Astrocyte (in vitro differentiated cells and primary cell): ENCODE results near the gene SLC44A5. TPM values are rescaled to one million over a fixed set of nuclear protein-coding genes. Genes with fewer than 3 reads are reported as not detected.

Experiments used
- DNase-seq: peaks from one replicate; pipeline ENCODE4 v3.0.0-alpha.2; 2010; ENCODE audit warnings: low read depth
- FAIRE-seq: peaks from 2 replicates; lab custom pipeline; 2011; peaks lifted over from hg19 to GRCh38; lab: Jason Lieb, UNC
- H2AFZ ChIP-seq: 2 replicates; pipeline ENCODE4 v1.6.0; 2012; ENCODE audit warnings: low read depth, low read length, inconsistent platforms
- H3K27ac ChIP-seq: 2 replicates; pipeline ENCODE4 v1.5.1; 2011; ENCODE audit warnings: low read depth, low read length, inconsistent platforms
- H3K27me3 ChIP-seq: 2 replicates; pipeline ENCODE4 v1.6.0; 2011; ENCODE audit warnings: low read length, inconsistent platforms; ENCODE audit not compliant: insufficient read depth
- H3K36me3 ChIP-seq: 2 replicates; pipeline ENCODE4 v1.5.1; 2011; ENCODE audit warnings: low read length, inconsistent platforms; ENCODE audit not compliant: insufficient read depth
- H3K4me1 ChIP-seq: 2 replicates; pipeline ENCODE4 v1.5.1; 2011; ENCODE audit warnings: low read length, inconsistent platforms; ENCODE audit not compliant: insufficient read depth
- H3K4me2 ChIP-seq: 2 replicates; pipeline ENCODE4 v1.6.0; 2012; ENCODE audit warnings: low read length, inconsistent platforms
- H3K4me3 ChIP-seq: 2 replicates; pipeline ENCODE4 v1.5.1; 2011; ENCODE audit warnings: low read depth, mild to moderate bottlenecking, low read length, inconsistent platforms; ENCODE audit not compliant: insufficient read depth
- H3K79me2 ChIP-seq: 2 replicates; pipeline ENCODE4 v1.6.0; 2012; ENCODE audit warnings: mild to moderate bottlenecking, low read length, inconsistent platforms; ENCODE audit not compliant: insufficient read depth
- H3K9ac ChIP-seq: 2 replicates; pipeline ENCODE4 v1.6.0; 2012; ENCODE audit warnings: mild to moderate bottlenecking, low read length, inconsistent platforms
- H3K9me3 ChIP-seq: 2 replicates; pipeline ENCODE4 v1.5.1; 2012; ENCODE audit warnings: low read depth, mild to moderate bottlenecking, low read length, inconsistent platforms; ENCODE audit not compliant: insufficient read depth
- H4K20me1 ChIP-seq: 2 replicates; pipeline ENCODE4 v1.6.0; 2012; ENCODE audit warnings: low read length, inconsistent platforms; ENCODE audit not compliant: insufficient read depth
- H3K27ac Mint-ChIP-seq: one replicate; pipeline ENCODE4 v1.8.0; 2021; ENCODE audit warnings: mild to moderate bottlenecking, mixed read lengths; ENCODE audit not compliant: unreplicated experiment
- H3K27me3 Mint-ChIP-seq: one replicate; pipeline ENCODE4 v1.8.0; 2021; ENCODE audit warnings: low read depth, mixed read lengths; ENCODE audit not compliant: unreplicated experiment
- H3K36me3 Mint-ChIP-seq: one replicate; pipeline ENCODE4 v1.8.0; 2021; ENCODE audit warnings: low read depth, mixed read lengths; ENCODE audit not compliant: unreplicated experiment
- H3K4me1 Mint-ChIP-seq: one replicate; pipeline ENCODE4 v1.8.0; 2021; ENCODE audit warnings: low read depth, mixed read lengths; ENCODE audit not compliant: unreplicated experiment
- H3K4me3 Mint-ChIP-seq: one replicate; pipeline ENCODE4 v1.8.0; 2021; ENCODE audit warnings: mild to moderate bottlenecking, moderate library complexity, mixed read lengths; ENCODE audit not compliant: unreplicated experiment
- H3K9me3 Mint-ChIP-seq: one replicate; pipeline ENCODE4 v1.8.0; 2021; ENCODE audit warnings: mild to moderate bottlenecking, mixed read lengths; ENCODE audit not compliant: unreplicated experiment
- CTCF ChIP-seq: IDR thresholded peaks from 2 replicates; pipeline ENCODE4 v1.5.1; 2011; ENCODE audit warnings: low read depth, mild to moderate bottlenecking, inconsistent platforms, low read length, moderate library complexity; ENCODE audit not compliant: insufficient read depth
- EZH2 ChIP-seq: IDR thresholded peaks from 2 replicates; pipeline ENCODE4 v1.6.1; 2012; ENCODE audit warnings: mild to moderate bottlenecking, low read length, inconsistent platforms; ENCODE audit not compliant: insufficient read depth
- total RNA-seq: library from RNA; stranded (reverse); gene quantifications from 2 replicates; pipeline ENCODE4 v1.2.1, GENCODE V29; 2021

The SLC44A5 gene
- total RNA-seq, 1 donor from 2014 or later: 2.2 TPM

DNA sequence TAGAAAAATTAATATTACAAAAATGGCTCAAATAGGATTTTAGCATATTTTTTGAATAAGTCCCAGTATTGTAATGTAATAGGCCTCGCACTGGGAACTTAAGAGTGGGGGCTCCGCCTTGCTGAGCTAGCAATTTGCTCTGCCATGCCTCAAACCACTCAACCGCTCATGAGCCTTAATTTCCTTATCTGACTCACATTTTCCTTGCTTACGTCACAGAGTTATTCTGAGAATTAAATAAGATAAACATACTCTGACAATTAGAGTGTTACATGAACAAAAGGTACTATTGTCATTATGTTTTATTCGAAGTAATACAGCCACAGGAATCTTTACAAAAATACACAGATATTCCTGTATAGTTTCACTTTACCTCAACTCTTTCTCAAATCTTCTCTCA lies 108.1 kb downstream of the SLC44A5 start:
- peak overlapping the region; percentile 5 for H3K4me2 ChIP-seq
- no peak overlapping the region for H3K4me3 ChIP-seq
- H3K9me3 Mint-ChIP-seq: no peaks in the 10 kb centered on the region
- H3K27ac ChIP-seq: peak overlapping the region; percentile 55
- no peaks in the 10 kb centered on the region for H3K36me3 ChIP-seq
- no peak overlapping the region for H2AFZ ChIP-seq
- no peaks in the 10 kb centered on the region for H3K36me3 Mint-ChIP-seq
- no peaks in the 10 kb centered on the region for H3K79me2 ChIP-seq
- no peak for FAIRE-seq
- no peak overlapping the region for H3K4me3 Mint-ChIP-seq
- H4K20me1 ChIP-seq: no peaks in the 10 kb centered on the region
- no peaks in the 10 kb centered on the region for H3K27me3 ChIP-seq
- H3K9me3 ChIP-seq: no peaks in the 10 kb centered on the region
- no peak overlapping the region for H3K9ac ChIP-seq
- TF ChIP-seq CTCF: no peak
- no peak for TF ChIP-seq EZH2
- H3K4me1 Mint-ChIP-seq: no peaks in the 10 kb centered on the region
- H3K4me1 ChIP-seq: no peaks in the 10 kb centered on the region
- peak; percentile 90 for DNase-seq
- H3K27me3 Mint-ChIP-seq: no peaks in the 10 kb centered on the region
- H3K27ac Mint-ChIP-seq: no peak overlapping the region

DNA sequence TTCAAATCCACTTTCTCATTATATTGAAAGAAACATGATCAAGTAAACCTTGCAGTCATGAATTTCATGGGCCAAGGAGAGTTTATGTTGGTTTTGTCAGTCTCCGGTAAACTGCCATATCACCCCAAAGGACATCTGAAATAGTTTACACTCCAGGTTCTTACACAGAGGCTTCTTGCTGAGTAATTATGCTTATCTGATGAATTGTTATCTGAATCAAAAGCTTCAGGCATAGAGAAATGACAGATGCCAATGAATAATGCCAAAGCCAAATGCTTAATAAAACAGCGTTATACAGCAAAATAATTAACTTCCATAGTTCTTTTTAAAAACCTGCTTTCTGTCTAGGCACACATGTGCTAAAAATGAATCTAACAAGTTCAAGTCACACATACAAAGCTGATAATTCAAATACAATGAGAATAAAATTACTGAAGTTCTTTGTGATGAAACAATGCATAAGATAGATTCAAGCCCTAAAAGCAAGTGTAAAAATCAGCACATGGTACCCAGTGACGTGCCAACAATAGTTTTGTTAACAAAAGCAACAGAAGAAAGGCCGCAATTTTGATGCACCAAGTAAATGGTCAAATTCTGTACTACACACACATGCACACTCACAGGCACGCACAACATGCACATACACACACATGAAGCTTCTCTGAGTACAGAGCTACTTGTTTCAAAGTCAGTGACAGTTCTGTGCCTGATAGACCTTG lies 109.2 kb downstream of the SLC44A5 start:
- Mint-ChIP-seq H3K4me3 (no peak overlapping the region), H3K9me3 (no peaks in the 10 kb centered on the region), H3K4me1 (no peaks in the 10 kb centered on the region), H3K27ac (no peak overlapping the region), H3K36me3 (no peaks in the 10 kb centered on the region), H3K27me3 (no peaks in the 10 kb centered on the region)
- DNase-seq (no peak), FAIRE-seq (no peak)
- Histone ChIP-seq H2AFZ (no peak overlapping the region), H3K36me3 (no peaks in the 10 kb centered on the region), H3K27me3 (no peaks in the 10 kb centered on the region), H3K27ac (no peak overlapping the region), H4K20me1 (no peaks in the 10 kb centered on the region), H3K4me1 (no peaks in the 10 kb centered on the region), H3K9ac (no peak overlapping the region), H3K79me2 (no peaks in the 10 kb centered on the region), H3K4me2 (no peak overlapping the region), H3K9me3 (no peaks in the 10 kb centered on the region), H3K4me3 (no peak overlapping the region)
- TF ChIP-seq EZH2 (no peak), CTCF (no peak)

GRCh38 chr1:75492011-75492410 lies 118.9 kb downstream of the SLC44A5 start:
- H3K4me2 ChIP-seq: no peak overlapping the region
- no peak overlapping the region for H3K9ac ChIP-seq
- no peak overlapping the region for H3K27ac ChIP-seq
- peaks cover 2% of the 10 kb centered on the region for H3K9me3 Mint-ChIP-seq
- H3K9me3 ChIP-seq: no peaks in the 10 kb centered on the region
- no peaks in the 10 kb centered on the region for H3K4me1 ChIP-seq
- H3K27me3 ChIP-seq: no peaks in the 10 kb centered on the region
- H3K36me3 Mint-ChIP-seq: no peaks in the 10 kb centered on the region
- H2AFZ ChIP-seq: no peak overlapping the region
- H3K4me3 ChIP-seq: no peak overlapping the region
- no peak for FAIRE-seq
- no peaks in the 10 kb centered on the region for H3K27me3 Mint-ChIP-seq
- H3K27ac Mint-ChIP-seq: no peak overlapping the region
- H3K79me2 ChIP-seq: no peaks in the 10 kb centered on the region
- no peaks in the 10 kb centered on the region for H3K4me1 Mint-ChIP-seq
- no peak overlapping the region for H3K4me3 Mint-ChIP-seq
- H4K20me1 ChIP-seq: no peaks in the 10 kb centered on the region
- H3K36me3 ChIP-seq: no peaks in the 10 kb centered on the region
- TF ChIP-seq CTCF (no peak), EZH2 (no peak)
- no peak for DNase-seq
